Loucy (cell line): Measurements from ENCODE around the gene PRPF18.

Experiments
- CTCF ChIP-seq: fragments of 200-600 bp; sonication (generic); conservative IDR thresholded peaks from 2 replicates; pipeline ENCODE4 v1.5.1; 2014; ENCODE audit warnings: mild to moderate bottlenecking, antibody characterized with exemption, low read length
- EZH2phosphoT487 ChIP-seq: fragments of 200-600 bp; IDR thresholded peaks from 2 replicates; pipeline ENCODE4 v1.6.1; 2018; ENCODE audit warnings: antibody characterized with exemption, mild to moderate bottlenecking, moderate library complexity, borderline replicate concordance

- TF ChIP-seq CTCF = no peak
- no peak for TF ChIP-seq EZH2phosphoT487
These were observed 78.9 kb downstream of the PRPF18 start for GRCh38 chr10:13665516-13666262.
